NCI-H2227 treated with DMSO at 0.1 percent for 48 hours (cell line): Measurements from ENCODE around the gene NAALADL1.

ENCODE experiments used
- DNase-seq: peaks from one replicate; lab custom pipeline; 2025; lab: John Stamatoyannopoulos, UW

Gene NAALADL1

GRCh38 chr11:65058419-65059054, at the start of gene NAALADL1:
Gene NAALADL1, minus strand, starts transcription at chr11:65058553. Its CDS starts 32 bp downstream, at chr11:65058521.
- DNase-seq, result no peak

GRCh38 chr11:65107751-65108468, 49.6 kb upstream of the NAALADL1 start:
- DNase-seq, result no peak

GRCh38 chr11:65107078-65107477, 48.7 kb upstream of the NAALADL1 start:
- DNase-seq, result no peak

- no peak for DNase-seq
Observed at GRCh38 chr11:65104628-65105027, 46.3 kb upstream of the NAALADL1 start.

GRCh38 chr11:65103476-65103875, 45.1 kb upstream of the NAALADL1 start:
- no peak for DNase-seq

- DNase-seq, result no peak
Observed at GRCh38 chr11:65102142-65103095, 44.1 kb upstream of the NAALADL1 start.

GRCh38 chr11:65100674-65101350, 42.5 kb upstream of the NAALADL1 start:
- no peak for DNase-seq

GRCh38 chr11:65096926-65097325, 38.6 kb upstream of the NAALADL1 start:
- no peak for DNase-seq

- peak; percentile 88 for DNase-seq
Observed at GRCh38 chr11:65095974-65096806, 37.8 kb upstream of the NAALADL1 start, which contains the start of gene VPS51. Gene VPS51, plus strand, starts transcription at chr11:65096214. Its CDS starts 37 bp downstream, at chr11:65096251.

- DNase-seq, result no peak
Observed at GRCh38 chr11:65095427-65095826, 37.1 kb upstream of the NAALADL1 start.

GRCh38 chr11:65090628-65091027, 32.3 kb upstream of the NAALADL1 start:
- DNase-seq, result no peak

GRCh38 chr11:65089621-65090020, 31.3 kb upstream of the NAALADL1 start:
- DNase-seq, result no peak

GRCh38 chr11:65087827-65088226, 29.5 kb upstream of the NAALADL1 start:
- no peak for DNase-seq

GRCh38 chr11:65087216-65087615, 28.9 kb upstream of the NAALADL1 start:
- DNase-seq, result no peak

- DNase-seq, result no peak
Observed at GRCh38 chr11:65086809-65087208, 28.5 kb upstream of the NAALADL1 start.

- DNase-seq, result no peak
Observed at GRCh38 chr11:65085446-65085845, 27.1 kb upstream of the NAALADL1 start.

- DNase-seq, result peak; percentile 37
Observed at GRCh38 chr11:65084598-65085375, 26.4 kb upstream of the NAALADL1 start.

- peak; percentile 94 for DNase-seq
Observed at GRCh38 chr11:65083834-65084597, 25.7 kb upstream of the NAALADL1 start, which contains the start of the genes CDCA5 and ZFPL1. Gene CDCA5, minus strand, starts transcription at chr11:65084040. Its CDS starts 62 bp downstream, at chr11:65083978. Gene ZFPL1, plus strand, starts transcription at chr11:65084222. Its CDS starts 477 bp downstream, at chr11:65084699.
